Hepatocyte (in vitro differentiated cells): ENCODE results near the gene PLEKHA5.

Experiments
- EZH2phosphoT487 ChIP-seq: fragments of 200-600 bp; sonication (generic); IDR thresholded peaks from one replicate; pipeline ENCODE4 v1.6.1; 2018; ENCODE audit warnings: antibody characterized with exemption, mild to moderate bottlenecking, low read depth, moderate library complexity; ENCODE audit not compliant: unreplicated experiment, severe bottlenecking
- TF ChIP-seq, protein P1 (sequence below): fragments of 200-600 bp; sonication (generic); IDR thresholded peaks from 2 replicates; pipeline ENCODE4 v1.5.1; 2016; ENCODE audit warnings: antibody characterized with exemption, mild to moderate bottlenecking; ENCODE audit not compliant: poor library complexity

DNA sequence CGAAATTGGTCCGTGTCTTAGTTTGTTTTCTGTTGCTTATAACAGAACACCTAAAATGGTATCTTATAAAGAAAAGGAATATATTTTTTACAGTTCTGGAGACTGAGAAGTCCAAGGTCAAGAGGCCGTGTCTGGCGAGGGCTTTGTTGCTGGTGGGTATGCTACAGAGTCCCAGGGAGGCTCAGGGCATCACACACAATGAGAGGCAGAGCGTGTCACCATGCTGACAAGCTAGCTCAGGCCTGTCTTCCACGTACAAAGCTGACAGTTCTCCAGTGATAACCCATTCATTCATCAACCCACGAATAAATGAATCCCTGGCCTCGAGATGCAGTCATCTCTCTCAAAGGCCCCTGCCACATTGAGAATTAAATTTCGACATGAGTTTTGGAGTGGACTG is 253.0 kb downstream of the PLEKHA5 start:
- TF ChIP-seq, protein P1, sequence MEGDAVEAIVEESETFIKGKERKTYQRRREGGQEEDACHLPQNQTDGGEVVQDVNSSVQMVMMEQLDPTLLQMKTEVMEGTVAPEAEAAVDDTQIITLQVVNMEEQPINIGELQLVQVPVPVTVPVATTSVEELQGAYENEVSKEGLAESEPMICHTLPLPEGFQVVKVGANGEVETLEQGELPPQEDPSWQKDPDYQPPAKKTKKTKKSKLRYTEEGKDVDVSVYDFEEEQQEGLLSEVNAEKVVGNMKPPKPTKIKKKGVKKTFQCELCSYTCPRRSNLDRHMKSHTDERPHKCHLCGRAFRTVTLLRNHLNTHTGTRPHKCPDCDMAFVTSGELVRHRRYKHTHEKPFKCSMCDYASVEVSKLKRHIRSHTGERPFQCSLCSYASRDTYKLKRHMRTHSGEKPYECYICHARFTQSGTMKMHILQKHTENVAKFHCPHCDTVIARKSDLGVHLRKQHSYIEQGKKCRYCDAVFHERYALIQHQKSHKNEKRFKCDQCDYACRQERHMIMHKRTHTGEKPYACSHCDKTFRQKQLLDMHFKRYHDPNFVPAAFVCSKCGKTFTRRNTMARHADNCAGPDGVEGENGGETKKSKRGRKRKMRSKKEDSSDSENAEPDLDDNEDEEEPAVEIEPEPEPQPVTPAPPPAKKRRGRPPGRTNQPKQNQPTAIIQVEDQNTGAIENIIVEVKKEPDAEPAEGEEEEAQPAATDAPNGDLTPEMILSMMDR = no peak
- no peak for TF ChIP-seq EZH2phosphoT487
